Left ventricle myocardium inferior (tissue), 1 donor: Measurements from ENCODE around the gene DGKH. TPM values are rescaled to one million over a fixed set of nuclear protein-coding genes. Genes with fewer than 3 reads are reported as not detected.

Experiments
- DNase-seq: peaks from one replicate; pipeline ENCODE4 v3.0.0-alpha.2; 2020
- H3K27ac ChIP-seq: fragments of 200-600 bp; replicated peaks from 2 replicates; pipeline ENCODE4 v1.8.0; 2021
- H3K27me3 ChIP-seq: fragments of 200-600 bp; 2 replicates; pipeline ENCODE4 v1.8.0; 2021; ENCODE audit warnings: low read depth
- H3K36me3 ChIP-seq: fragments of 200-600 bp; 2 replicates; pipeline ENCODE4 v1.8.0; 2021
- H3K4me1 ChIP-seq: fragments of 200-600 bp; 2 replicates; pipeline ENCODE4 v1.8.0; 2021
- H3K4me3 ChIP-seq: fragments of 200-600 bp; 2 replicates; pipeline ENCODE4 v1.8.0; 2021; ENCODE audit warnings: mild to moderate bottlenecking, moderate library complexity
- H3K9me3 ChIP-seq: fragments of 200-600 bp; replicated peaks from 2 replicates; pipeline ENCODE4 v1.8.0; 2021
- intact Hi-C: fragments of 100-400 bp; cut with micrococcal nuclease; formaldehyde crosslinking; loops from one replicate; pipeline ENCODE4 v1.11.0; 2022
- total RNA-seq: library from RNA; stranded (reverse); fragmentation: NEBNext Ultra II Directional; extraction: Animal tissue kit (Norgen Biotek cat#: 25700); gene quantifications from one replicate; pipeline ENCODE4 v1.2.1, GENCODE V29; 2021
- TF ChIP-seq, protein P1 (sequence below): fragments of 200-600 bp; IDR thresholded peaks from 2 replicates; pipeline ENCODE4 v1.8.0; 2021; ENCODE audit warnings: antibody characterized with exemption, mild to moderate bottlenecking, borderline replicate concordance
- donor health status: DM: no; HTN: yes; CAD: no; lungs with severe emphysema.

The DGKH gene
- total RNA-seq, 1 donor from 2014 or later = 4.8 TPM

GRCh38 chr13:42170029-42170428 lies 121.6 kb downstream of the DGKH start:
- Histone ChIP-seq H3K9me3 (no peaks in the 10 kb centered on the region), H3K27me3 (no peaks in the 10 kb centered on the region), H3K36me3 (peaks cover 57% of the 10 kb centered on the region), H3K4me3 (no peak overlapping the region), H3K4me1 (no peaks in the 10 kb centered on the region), H3K27ac (no peak overlapping the region)
- TF ChIP-seq, protein P1, sequence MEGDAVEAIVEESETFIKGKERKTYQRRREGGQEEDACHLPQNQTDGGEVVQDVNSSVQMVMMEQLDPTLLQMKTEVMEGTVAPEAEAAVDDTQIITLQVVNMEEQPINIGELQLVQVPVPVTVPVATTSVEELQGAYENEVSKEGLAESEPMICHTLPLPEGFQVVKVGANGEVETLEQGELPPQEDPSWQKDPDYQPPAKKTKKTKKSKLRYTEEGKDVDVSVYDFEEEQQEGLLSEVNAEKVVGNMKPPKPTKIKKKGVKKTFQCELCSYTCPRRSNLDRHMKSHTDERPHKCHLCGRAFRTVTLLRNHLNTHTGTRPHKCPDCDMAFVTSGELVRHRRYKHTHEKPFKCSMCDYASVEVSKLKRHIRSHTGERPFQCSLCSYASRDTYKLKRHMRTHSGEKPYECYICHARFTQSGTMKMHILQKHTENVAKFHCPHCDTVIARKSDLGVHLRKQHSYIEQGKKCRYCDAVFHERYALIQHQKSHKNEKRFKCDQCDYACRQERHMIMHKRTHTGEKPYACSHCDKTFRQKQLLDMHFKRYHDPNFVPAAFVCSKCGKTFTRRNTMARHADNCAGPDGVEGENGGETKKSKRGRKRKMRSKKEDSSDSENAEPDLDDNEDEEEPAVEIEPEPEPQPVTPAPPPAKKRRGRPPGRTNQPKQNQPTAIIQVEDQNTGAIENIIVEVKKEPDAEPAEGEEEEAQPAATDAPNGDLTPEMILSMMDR = no peak
- DNase-seq = no peak
- intact Hi-C loops = no loop called here

DNA sequence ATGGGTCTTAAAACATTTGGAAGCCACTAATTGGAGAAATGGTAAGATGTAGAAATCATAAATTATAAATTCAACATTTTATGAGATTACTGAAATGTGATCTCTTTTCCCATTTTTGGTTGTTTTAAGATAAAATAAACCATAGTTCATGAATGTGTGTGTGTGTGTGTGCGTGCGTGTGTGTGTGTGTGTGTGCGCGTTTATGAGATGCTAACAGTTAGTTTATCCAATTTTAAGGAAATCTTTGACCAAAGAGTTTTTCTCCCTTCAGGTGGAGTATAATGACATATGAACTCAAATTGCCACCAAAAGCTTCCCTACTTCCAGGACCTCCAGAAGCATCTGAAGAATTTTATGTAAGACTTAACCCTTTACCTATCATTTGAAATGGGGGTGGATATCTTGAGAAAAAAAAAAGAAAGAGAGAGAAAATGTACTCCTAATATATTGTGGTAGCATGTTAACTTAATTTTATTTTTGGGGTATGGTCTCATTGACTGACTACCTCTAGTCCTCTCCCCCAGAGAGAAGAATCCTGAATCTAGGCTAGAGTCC lies 125.4 kb downstream of the DGKH start:
- Histone ChIP-seq H3K36me3 (peaks cover 22% of the 10 kb centered on the region), H3K4me3 (no peak overlapping the region), H3K27me3 (no peaks in the 10 kb centered on the region), H3K4me1 (no peaks in the 10 kb centered on the region), H3K27ac (no peak overlapping the region), H3K9me3 (no peaks in the 10 kb centered on the region)
- intact Hi-C loops = no loop called here
- no peak for DNase-seq
- TF ChIP-seq, protein P1 = no peak

DNA sequence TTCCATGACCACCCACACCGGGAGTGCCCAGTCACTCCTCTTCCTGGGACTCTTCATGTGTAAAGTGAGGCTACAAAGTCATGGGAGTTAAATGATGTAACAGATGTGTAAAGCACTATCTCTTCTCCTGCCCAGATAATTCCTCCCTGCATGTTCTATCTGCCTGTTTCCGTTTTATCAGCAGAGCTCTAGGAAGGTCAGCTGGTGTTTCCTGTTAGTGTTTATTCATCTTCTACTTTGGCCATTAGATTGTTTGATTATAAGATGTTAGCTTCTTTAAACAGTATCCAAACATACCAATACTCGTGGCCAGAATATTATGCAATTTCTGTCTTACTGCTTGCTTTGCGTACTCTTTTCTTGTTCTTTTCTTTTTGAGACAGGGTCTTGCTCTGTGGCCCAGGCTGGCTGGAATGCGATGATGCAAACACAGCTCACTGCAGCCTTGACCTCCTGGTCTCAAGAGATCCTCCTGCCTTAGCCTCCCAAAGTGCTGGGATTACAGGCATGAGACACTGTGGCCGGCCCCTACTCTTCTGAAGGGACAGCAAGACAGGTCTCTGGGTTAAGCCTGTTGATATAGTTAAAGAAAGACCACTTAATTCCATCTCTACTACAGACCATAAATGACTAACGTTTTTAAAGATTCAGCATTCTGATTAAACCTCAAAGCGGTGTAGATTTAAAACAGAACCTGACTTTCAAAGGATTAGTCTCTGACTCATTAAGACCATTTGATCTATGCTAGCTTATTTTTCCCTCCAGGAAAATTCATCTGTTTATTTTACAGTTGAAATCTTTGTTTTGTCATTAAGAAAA lies 126.1 kb downstream of the DGKH start:
- Histone ChIP-seq H3K27ac (no peak overlapping the region), H3K36me3 (peaks cover 21% of the 10 kb centered on the region), H3K4me3 (no peak overlapping the region), H3K27me3 (no peaks in the 10 kb centered on the region), H3K9me3 (no peaks in the 10 kb centered on the region), H3K4me1 (no peaks in the 10 kb centered on the region)
- TF ChIP-seq, protein P1 = no peak
- intact Hi-C loops = no loop called here
- DNase-seq = no peak

GRCh38 chr13:42176294-42176693 lies 127.8 kb downstream of the DGKH start:
- Histone ChIP-seq H3K4me3 (no peak overlapping the region), H3K27me3 (no peaks in the 10 kb centered on the region), H3K4me1 (no peaks in the 10 kb centered on the region), H3K27ac (no peak overlapping the region), H3K9me3 (no peaks in the 10 kb centered on the region), H3K36me3 (peaks cover 24% of the 10 kb centered on the region)
- TF ChIP-seq, protein P1 = no peak
- intact Hi-C loops = no loop called here
- no peak for DNase-seq

DNA sequence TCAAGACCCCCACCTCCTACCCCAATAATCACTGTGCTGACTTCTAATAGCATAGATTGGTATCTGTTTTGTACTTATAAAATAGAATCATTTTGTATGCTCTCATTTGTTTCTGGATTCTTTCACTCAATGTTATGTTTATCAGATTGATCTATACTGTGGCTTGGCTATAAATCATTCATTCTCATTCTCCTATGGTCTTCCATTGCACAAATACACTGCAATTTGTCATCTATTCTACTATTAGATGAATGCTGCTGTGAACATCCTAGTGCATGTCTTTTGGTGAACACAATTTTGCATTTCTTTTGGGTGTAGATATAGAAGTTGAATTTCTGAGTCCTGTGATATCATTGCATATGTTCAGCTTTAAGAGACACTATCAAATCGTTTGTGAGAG lies 128.7 kb downstream of the DGKH start:
- Histone ChIP-seq H3K4me1 (no peaks in the 10 kb centered on the region), H3K4me3 (no peak overlapping the region), H3K27ac (no peak overlapping the region), H3K9me3 (no peaks in the 10 kb centered on the region), H3K36me3 (peaks cover 24% of the 10 kb centered on the region), H3K27me3 (no peaks in the 10 kb centered on the region)
- no peak for DNase-seq
- TF ChIP-seq, protein P1 = no peak
- intact Hi-C loops = no loop called here
